ENCODE data around the gene TMEM9. TPM values are rescaled to one million over a fixed set of nuclear protein-coding genes. Genes with fewer than 3 reads are reported as not detected.

The TMEM9 gene
- total RNA-seq, 2 experiments from 2014 or later = 28.7 to 30.6 TPM

DNA sequence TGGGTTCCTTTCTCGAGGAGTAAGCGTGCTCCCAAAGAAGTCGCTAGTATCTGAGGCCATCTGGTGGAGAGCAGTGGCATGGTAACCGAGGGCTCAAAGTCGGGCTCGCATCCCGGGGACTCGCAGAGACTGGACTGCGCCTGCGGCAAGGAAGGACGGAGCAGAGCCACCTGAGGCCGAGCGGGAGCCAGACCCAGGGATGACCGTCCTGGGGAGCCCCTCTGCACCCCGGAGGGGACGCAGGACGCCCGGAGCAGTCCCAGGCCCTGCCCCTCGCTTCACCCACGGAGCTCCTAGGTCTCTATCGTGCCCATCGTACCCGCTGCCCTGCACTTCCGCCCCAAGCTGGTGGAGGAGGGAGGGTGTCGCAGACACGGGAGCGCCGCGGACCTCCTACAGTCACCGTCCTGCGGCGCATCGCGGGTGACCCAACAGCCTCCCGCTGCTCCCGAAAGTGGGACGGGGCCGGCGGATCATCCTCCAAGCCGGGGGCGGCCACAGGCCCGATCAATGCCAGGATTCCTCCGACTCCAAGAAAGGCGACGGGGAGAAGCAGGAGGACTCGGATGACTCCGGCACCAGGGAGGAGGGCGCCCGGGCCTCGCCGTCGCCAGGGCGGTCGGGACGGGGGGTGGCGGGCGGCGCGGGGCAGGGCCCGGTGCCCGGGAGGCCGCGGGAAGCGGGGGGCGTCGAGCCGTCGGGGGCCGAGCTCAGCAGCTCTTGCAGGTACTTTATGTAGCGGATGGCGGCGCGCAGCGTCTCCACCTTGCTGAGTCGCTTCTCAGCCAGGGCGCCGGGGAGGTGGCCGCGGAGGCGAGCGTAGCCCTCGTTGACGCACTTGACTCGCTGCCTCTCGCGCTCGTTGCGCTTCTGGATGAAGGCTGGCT lies 39.8 kb downstream of the TMEM9 start:
- H3K9me3 Mint-ChIP-seq = no peaks in the 10 kb centered on the region
- CTCF ChIA-PET = interaction anchor here (0.6 to 5.4 kb wide), 25 partner anchors 8 to 492 kb away, joined by 3 to 39 read pairs (median 5); no protein-coding TSS in a partner anchor
- H3K4me3 Mint-ChIP-seq = peak overlapping the region; percentile 86
- DNase-seq (peak; percentile 88), ATAC-seq (peak; percentile 93)
- POLR2A ChIA-PET = interaction anchor here (0.7 to 1.3 kb wide), 2 partner anchors 11 to 144 kb away, joined by 3 to 4 read pairs; no protein-coding TSS in a partner anchor
- intact Hi-C loops (cut with micrococcal nuclease) = loop anchor here (10.0 kb wide), 1 partner anchor 140 kb away; no protein-coding TSS in a partner anchor
- TF ChIP-seq, protein P1, sequence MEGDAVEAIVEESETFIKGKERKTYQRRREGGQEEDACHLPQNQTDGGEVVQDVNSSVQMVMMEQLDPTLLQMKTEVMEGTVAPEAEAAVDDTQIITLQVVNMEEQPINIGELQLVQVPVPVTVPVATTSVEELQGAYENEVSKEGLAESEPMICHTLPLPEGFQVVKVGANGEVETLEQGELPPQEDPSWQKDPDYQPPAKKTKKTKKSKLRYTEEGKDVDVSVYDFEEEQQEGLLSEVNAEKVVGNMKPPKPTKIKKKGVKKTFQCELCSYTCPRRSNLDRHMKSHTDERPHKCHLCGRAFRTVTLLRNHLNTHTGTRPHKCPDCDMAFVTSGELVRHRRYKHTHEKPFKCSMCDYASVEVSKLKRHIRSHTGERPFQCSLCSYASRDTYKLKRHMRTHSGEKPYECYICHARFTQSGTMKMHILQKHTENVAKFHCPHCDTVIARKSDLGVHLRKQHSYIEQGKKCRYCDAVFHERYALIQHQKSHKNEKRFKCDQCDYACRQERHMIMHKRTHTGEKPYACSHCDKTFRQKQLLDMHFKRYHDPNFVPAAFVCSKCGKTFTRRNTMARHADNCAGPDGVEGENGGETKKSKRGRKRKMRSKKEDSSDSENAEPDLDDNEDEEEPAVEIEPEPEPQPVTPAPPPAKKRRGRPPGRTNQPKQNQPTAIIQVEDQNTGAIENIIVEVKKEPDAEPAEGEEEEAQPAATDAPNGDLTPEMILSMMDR (IDR thresholded peaks at IDR 0.05) = peak; percentile 87
- H3K36me3 Mint-ChIP-seq (ENCODE audit: low read depth) = no peaks in the 10 kb centered on the region
- H3K27ac Mint-ChIP-seq = peak overlapping the region; percentile 81
- no peaks in the 10 kb centered on the region for H3K27me3 Mint-ChIP-seq
- peaks cover 2% of the 10 kb centered on the region for H3K4me1 Mint-ChIP-seq (ENCODE audit: low read depth)

DNA sequence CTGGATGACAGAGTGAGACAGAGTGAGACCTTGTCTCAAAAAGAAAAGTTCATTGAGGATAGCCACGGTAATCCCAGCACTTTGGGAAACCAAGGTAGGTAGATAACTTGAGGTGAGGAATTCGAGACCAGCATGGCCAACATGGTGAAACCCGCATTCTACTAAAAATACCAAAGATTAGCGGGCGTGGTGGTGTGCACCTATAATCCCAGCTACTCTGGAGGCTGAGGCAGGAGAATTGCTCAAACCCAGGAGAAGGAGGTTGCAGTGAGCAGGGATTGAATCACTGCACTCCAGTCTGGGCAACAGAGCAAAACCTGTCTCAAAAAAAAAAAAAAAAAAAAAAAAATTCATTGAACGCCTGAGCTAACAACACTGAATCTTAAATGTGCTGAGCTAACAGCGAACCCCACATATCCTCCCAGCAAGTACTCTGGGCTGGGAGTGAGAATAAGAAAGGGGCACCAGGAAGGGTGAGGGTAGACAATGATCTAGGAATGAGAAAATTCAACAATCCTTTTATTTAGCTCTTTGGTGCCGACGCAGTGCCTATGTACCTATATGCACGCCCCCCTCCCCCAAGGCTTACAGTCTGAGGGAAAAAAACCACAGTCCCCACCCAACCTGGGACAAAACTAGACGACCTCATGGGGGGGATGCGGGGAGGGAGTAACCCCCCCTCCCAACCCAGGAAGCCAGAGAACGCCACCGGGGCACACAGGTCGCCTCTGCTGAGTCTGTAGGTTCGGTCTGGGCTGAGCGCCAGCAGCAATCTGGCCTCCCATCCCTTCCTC lies 40.6 kb downstream of the TMEM9 start:
- Mint-ChIP-seq H3K27me3 (no peaks in the 10 kb centered on the region), H3K36me3 (ENCODE audit: low read depth) (no peaks in the 10 kb centered on the region), H3K4me1 (ENCODE audit: low read depth) (peaks cover 2% of the 10 kb centered on the region), H3K4me3 (peak overlapping the region; percentile 86), H3K27ac (peak overlapping the region; percentile 70), H3K9me3 (no peaks in the 10 kb centered on the region)
- DNase-seq (no peak), ATAC-seq (no peak)
- intact Hi-C loops (cut with micrococcal nuclease) = loop anchor here (10.0 kb wide), 1 partner anchor 139 kb away; no protein-coding TSS in a partner anchor
- TF ChIP-seq, protein P1 (IDR thresholded peaks at IDR 0.05) = no peak
- POLR2A ChIA-PET = interaction anchor here (1.3 kb wide), 1 partner anchor 10 kb away, joined by 3 read pairs; no protein-coding TSS in a partner anchor
- CTCF ChIA-PET = interaction anchor here (0.7 to 5.4 kb wide), 20 partner anchors 9 to 491 kb away, joined by 3 to 39 read pairs (median 6); no protein-coding TSS in a partner anchor

- DNase-seq (no peak), ATAC-seq (no peak)
- H3K36me3 Mint-ChIP-seq (ENCODE audit: low read depth) = no peaks in the 10 kb centered on the region
- intact Hi-C loops (cut with micrococcal nuclease) = loop anchor here (10.0 kb wide), 1 partner anchor 138 kb away; no protein-coding TSS in a partner anchor
- no peak overlapping the region for H3K4me3 Mint-ChIP-seq
- H3K27ac Mint-ChIP-seq = no peak overlapping the region
- peaks cover 2% of the 10 kb centered on the region for H3K4me1 Mint-ChIP-seq (ENCODE audit: low read depth)
- ChIA-PET CTCF (interaction anchor here (0.7 to 5.4 kb wide), 6 partner anchors 27 to 141 kb away, joined by 3 to 39 read pairs (median 12); no protein-coding TSS in a partner anchor), POLR2A (no interaction called here)
- no peaks in the 10 kb centered on the region for H3K27me3 Mint-ChIP-seq
- TF ChIP-seq, protein P1 (IDR thresholded peaks at IDR 0.05) = no peak
- no peaks in the 10 kb centered on the region for H3K9me3 Mint-ChIP-seq
These were observed 41.3 kb downstream of the TMEM9 start for GRCh38 chr1:201112926-201113325.

DNA sequence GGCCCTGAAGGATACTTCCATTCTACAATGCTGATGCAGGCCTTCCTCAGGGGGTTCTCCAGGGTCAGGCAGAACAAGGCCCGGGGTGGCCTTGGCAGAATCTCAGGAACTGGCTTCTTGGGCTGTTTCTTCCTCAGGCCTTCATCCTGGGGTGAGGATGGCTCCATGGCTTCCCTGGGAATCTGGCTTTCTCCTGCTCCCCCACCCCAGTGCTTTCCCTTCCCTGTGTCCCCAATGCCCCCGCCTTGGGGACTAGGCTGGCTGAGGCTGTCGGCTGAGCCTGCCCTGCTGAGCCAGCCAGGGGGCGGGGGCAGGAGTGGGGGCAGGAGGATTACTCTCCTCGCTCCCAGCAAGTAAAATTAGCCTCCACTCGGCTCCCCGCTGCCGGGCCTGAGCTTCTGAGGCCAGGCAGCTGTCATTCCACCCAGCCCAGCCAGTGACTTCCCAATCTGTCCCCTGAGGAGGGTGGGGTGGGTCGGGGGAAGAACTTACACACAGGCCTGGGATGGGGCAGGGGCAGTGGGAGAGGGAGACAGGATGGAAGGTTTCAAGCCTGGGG lies 42.0 kb downstream of the TMEM9 start, which contains the start of gene CACNA1S:
Gene CACNA1S, minus strand, starts transcription at position 254 of the 559 bp plus-strand sequence. Its CDS starts 87 bp downstream, at position 167.
- TF ChIP-seq, protein P1 (IDR thresholded peaks at IDR 0.05) = no peak
- no peak for DNase-seq
- H3K36me3 Mint-ChIP-seq (ENCODE audit: low read depth) = no peaks in the 10 kb centered on the region
- ChIA-PET POLR2A (no interaction called here), CTCF (interaction anchor here (5.4 kb wide), 1 partner anchor 140 kb away, joined by 39 read pairs; no protein-coding TSS in a partner anchor)
- intact Hi-C loops (cut with micrococcal nuclease) = loop anchor here (10.0 kb wide), 1 partner anchor 137 kb away; no protein-coding TSS in a partner anchor
- no peaks in the 10 kb centered on the region for H3K9me3 Mint-ChIP-seq
- H3K4me1 Mint-ChIP-seq (ENCODE audit: low read depth) = peaks cover 2% of the 10 kb centered on the region
- H3K4me3 Mint-ChIP-seq = no peak within 1 kb of the TSS
- H3K27me3 Mint-ChIP-seq = no peaks in the 10 kb centered on the region
- H3K27ac Mint-ChIP-seq = no peak within 1 kb of the TSS
- ATAC-seq = no peak
